ENCODE results near the gene METRNL.

METRNL gene

GRCh38 chr17:83109386-83109785 is 30.0 kb downstream of the METRNL start:
- no peak for DNase-seq (ENCODE audit: low spot score)
- TF ChIP-seq, protein P1, sequence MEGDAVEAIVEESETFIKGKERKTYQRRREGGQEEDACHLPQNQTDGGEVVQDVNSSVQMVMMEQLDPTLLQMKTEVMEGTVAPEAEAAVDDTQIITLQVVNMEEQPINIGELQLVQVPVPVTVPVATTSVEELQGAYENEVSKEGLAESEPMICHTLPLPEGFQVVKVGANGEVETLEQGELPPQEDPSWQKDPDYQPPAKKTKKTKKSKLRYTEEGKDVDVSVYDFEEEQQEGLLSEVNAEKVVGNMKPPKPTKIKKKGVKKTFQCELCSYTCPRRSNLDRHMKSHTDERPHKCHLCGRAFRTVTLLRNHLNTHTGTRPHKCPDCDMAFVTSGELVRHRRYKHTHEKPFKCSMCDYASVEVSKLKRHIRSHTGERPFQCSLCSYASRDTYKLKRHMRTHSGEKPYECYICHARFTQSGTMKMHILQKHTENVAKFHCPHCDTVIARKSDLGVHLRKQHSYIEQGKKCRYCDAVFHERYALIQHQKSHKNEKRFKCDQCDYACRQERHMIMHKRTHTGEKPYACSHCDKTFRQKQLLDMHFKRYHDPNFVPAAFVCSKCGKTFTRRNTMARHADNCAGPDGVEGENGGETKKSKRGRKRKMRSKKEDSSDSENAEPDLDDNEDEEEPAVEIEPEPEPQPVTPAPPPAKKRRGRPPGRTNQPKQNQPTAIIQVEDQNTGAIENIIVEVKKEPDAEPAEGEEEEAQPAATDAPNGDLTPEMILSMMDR (IDR thresholded peaks at IDR 0.05; ENCODE audit: extremely low read depth, missing control alignments), result no peak

DNA sequence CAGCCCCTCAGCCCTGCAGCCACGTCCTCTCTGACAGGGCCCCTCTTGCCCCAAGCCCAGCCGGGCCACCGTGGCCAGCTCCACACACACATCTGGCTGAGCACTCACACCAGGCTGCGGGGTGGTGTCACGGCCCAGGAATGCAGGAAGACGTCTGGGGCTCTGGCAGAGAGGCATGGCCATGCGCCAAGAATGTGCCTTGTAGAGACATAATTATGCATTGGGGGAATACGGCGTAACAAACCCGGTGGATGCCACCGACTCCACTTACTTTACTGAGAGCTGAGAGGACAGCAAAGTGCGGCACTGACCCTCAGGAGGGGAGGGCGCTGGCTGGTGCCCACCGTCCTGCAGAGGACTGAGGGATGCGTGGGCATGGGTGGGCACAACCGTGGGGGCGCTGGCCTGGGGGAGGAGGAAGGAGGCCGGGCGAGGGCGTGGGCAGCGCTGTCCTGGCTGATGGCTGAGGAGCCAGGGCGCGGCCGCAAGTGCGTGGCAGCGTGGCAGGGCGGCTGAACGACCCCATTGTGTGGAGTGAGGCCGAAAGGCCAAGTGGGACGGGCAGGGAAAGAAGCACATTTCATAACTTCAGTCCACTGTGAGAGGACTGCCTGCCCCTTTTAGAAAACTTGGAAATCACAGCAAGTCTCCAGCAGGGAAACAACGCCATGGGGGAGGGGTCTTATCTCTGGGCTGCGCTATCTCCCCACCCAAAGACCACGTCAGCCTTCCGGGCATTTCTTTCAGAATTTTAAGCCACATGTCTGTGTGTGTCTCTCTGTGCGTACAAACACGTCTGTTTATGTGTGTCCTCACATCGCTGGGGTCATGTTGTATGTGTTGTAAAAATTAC is 30.6 kb downstream of the METRNL start:
- TF ChIP-seq, protein P1 (IDR thresholded peaks at IDR 0.05; ENCODE audit: extremely low read depth, missing control alignments), result no peak
- no peak for DNase-seq (ENCODE audit: low spot score)

- DNase-seq (ENCODE audit: low spot score), result no peak
- TF ChIP-seq, protein P1 (IDR thresholded peaks at IDR 0.05; ENCODE audit: extremely low read depth, missing control alignments), result no peak
These were observed 31.3 kb downstream of the METRNL start for GRCh38 chr17:83110735-83111134.

- TF ChIP-seq, protein P1 (IDR thresholded peaks at IDR 0.05; ENCODE audit: extremely low read depth, missing control alignments), result no peak
- DNase-seq (ENCODE audit: low spot score), result no peak
These were observed 32.3 kb downstream of the METRNL start for GRCh38 chr17:83111516-83112282.

- DNase-seq (ENCODE audit: low spot score), result no peak
- TF ChIP-seq, protein P1 (IDR thresholded peaks at IDR 0.05; ENCODE audit: extremely low read depth, missing control alignments), result no peak
These were observed 34.0 kb downstream of the METRNL start for GRCh38 chr17:83113381-83113780.

DNA sequence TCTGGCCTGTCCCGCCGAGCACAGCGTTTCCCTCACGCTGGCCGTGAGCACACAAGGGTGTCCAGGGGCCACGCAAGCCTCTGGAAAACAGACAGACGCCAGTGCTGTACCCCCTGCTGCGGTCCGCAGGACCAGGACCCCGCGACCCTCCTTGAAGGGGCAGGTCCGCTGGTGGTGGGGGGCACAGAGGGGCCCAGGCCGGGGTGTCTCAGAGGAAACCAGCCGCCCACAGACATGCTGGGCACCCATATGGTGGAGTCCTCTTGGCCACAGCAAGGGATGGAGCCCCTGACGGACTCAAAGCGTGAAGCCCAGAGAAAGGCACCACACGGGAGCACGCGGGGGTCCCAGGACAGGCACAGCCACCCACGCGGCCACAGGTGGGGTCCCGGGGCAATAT is 34.4 kb downstream of the METRNL start:
- TF ChIP-seq, protein P1 (IDR thresholded peaks at IDR 0.05; ENCODE audit: extremely low read depth, missing control alignments), result no peak
- no peak for DNase-seq (ENCODE audit: low spot score)

- TF ChIP-seq, protein P1 (IDR thresholded peaks at IDR 0.05; ENCODE audit: extremely low read depth, missing control alignments), result no peak
- DNase-seq (ENCODE audit: low spot score), result no peak
These were observed 35.3 kb downstream of the METRNL start for GRCh38 chr17:83114706-83115105.
